CD4-positive, alpha-beta T cell treated with Interleukin-6 at 100 ng/mL for 8 hours (primary cell): ENCODE results near the gene FRMPD4.
"Not testable (repeated sequence)": the region's sequence is repeated elsewhere in the genome, so short reads cannot be mapped to it uniquely, and the experiment has no call there.

Experiments
- DNase-seq: peaks from one replicate; pipeline ENCODE4 v3.0.0-alpha.2; 2020; ENCODE audit warnings: mixed read lengths, low spot score

Gene FRMPD4

GRCh38 chrX:12538096-12538495 lies 399.8 kb downstream of the FRMPD4 start:
- not testable (repeated sequence) for DNase-seq

GRCh38 chrX:12542251-12542650 lies 404.0 kb downstream of the FRMPD4 start:
- not testable (repeated sequence) for DNase-seq

- no peak for DNase-seq
These were observed 410.1 kb downstream of the FRMPD4 start for GRCh38 chrX:12548341-12548740.

- DNase-seq: no peak
These were observed 410.5 kb downstream of the FRMPD4 start for GRCh38 chrX:12548746-12549145.

- DNase-seq: no peak
These were observed 415.9 kb downstream of the FRMPD4 start for GRCh38 chrX:12554206-12554605.

GRCh38 chrX:12563121-12563520 lies 424.8 kb downstream of the FRMPD4 start:
- no peak for DNase-seq

- no peak for DNase-seq
These were observed 425.9 kb downstream of the FRMPD4 start for GRCh38 chrX:12564221-12564620.

GRCh38 chrX:12567857-12568256 lies 429.6 kb downstream of the FRMPD4 start:
- DNase-seq: no peak

GRCh38 chrX:12570859-12571501 lies 432.7 kb downstream of the FRMPD4 start:
- DNase-seq: no peak

- no peak for DNase-seq
These were observed 441.0 kb downstream of the FRMPD4 start for GRCh38 chrX:12579311-12579710.

- no peak for DNase-seq
These were observed 442.3 kb downstream of the FRMPD4 start for GRCh38 chrX:12580548-12580947.

GRCh38 chrX:12581546-12581945 lies 443.3 kb downstream of the FRMPD4 start:
- no peak for DNase-seq

- no peak for DNase-seq
These were observed 444.4 kb downstream of the FRMPD4 start for GRCh38 chrX:12582649-12583048.

- no peak for DNase-seq
These were observed 445.3 kb downstream of the FRMPD4 start for GRCh38 chrX:12583543-12583942.

- no peak for DNase-seq
These were observed 457.4 kb downstream of the FRMPD4 start for GRCh38 chrX:12595720-12596119.

GRCh38 chrX:12610079-12610478 lies 471.8 kb downstream of the FRMPD4 start:
- no peak for DNase-seq

GRCh38 chrX:12611471-12611870 lies 473.2 kb downstream of the FRMPD4 start:
- DNase-seq: no peak

GRCh38 chrX:12614266-12614665 lies 476.0 kb downstream of the FRMPD4 start:
- no peak for DNase-seq

- DNase-seq: no peak
These were observed 476.8 kb downstream of the FRMPD4 start for GRCh38 chrX:12615061-12615460.

- DNase-seq: no peak
These were observed 479.0 kb downstream of the FRMPD4 start for GRCh38 chrX:12617241-12617640.

GRCh38 chrX:12647230-12647629 lies 509.0 kb downstream of the FRMPD4 start:
- DNase-seq: no peak

GRCh38 chrX:12648995-12649394 lies 510.7 kb downstream of the FRMPD4 start:
- DNase-seq: no peak

GRCh38 chrX:12657433-12657832 lies 519.2 kb downstream of the FRMPD4 start:
- no peak for DNase-seq

GRCh38 chrX:12657881-12658280 lies 519.6 kb downstream of the FRMPD4 start:
- no peak for DNase-seq
